Measurements from ENCODE around the gene SH3BGR. TPM values are rescaled to one million over a fixed set of nuclear protein-coding genes. Genes with fewer than 3 reads are reported as not detected.

Gene SH3BGR
- total and polyA plus RNA-seq, 2 donors from 2014 or later = 4.0 to 12.2 TPM

GRCh38 chr21:39552856-39553255 is 101.1 kb downstream of the SH3BGR start:
- intact Hi-C loops (cut with DNase I) = no loop called here

DNA sequence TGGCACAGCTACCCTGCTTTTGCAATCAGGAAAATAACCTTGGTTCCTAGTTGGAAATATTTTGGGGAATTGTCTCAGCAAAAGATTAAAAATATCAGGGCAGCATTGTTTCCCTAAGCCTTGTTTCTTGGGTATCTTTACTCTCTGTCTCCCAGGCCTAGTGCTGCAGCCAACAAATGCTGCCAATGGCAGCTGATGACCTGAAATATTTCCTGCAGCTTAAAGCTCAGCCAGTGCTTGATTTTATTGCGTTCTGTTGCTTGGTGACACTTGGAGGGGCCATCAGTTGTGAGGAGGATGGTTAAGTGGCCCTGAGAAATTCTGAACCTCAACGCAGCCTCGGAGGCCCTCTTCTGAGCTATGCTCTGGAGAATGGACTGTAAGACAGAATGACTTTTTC is 101.6 kb downstream of the SH3BGR start:
- intact Hi-C loops (cut with DNase I) = no loop called here
- Histone ChIP-seq H3K4me1 (ENCODE audit: control insufficient read depth in 2 of 3, insufficient read depth in 2 of 3, low read depth in 1 of 3, low read length in 3 of 3) (no peaks in the 10 kb centered on the region), H3K36me3 (ENCODE audit: control insufficient read depth in 2 of 3, insufficient read depth in 3 of 3, low read length in 3 of 3) (no peaks in the 10 kb centered on the region), H3K4me3 (ENCODE audit: low read length in 3 of 3) (no peak overlapping the region), H3K27ac (ENCODE audit: low read depth in 2 of 2, low read length in 2 of 2) (no peak overlapping the region), H3K9ac (ENCODE audit: low read length in 3 of 3) (no peak overlapping the region), H3K27me3 (ENCODE audit: control insufficient read depth, insufficient read depth, low read length) (no peaks in the 10 kb centered on the region), H3K9me3 (ENCODE audit: control insufficient read depth in 2 of 3, insufficient read depth in 1 of 3, low read length in 3 of 3) (peaks cover 0 to 2% (median 0%) of the 10 kb centered on the region in 3 donors)
- DNase-seq = no peak
- no peak for FAIRE-seq
- no peak for TF ChIP-seq CTCF (IDR thresholded peaks at IDR 0.05; ENCODE audit: borderline replicate concordance, extremely low read depth, insufficient read depth)

More at GRCh38 chr21:39552856-39553255, 101.1 kb downstream of the SH3BGR start:
- Histone ChIP-seq H3K9ac (ENCODE audit: low read length in 3 of 3) (no peak overlapping the region), H3K36me3 (ENCODE audit: control insufficient read depth in 2 of 3, insufficient read depth in 3 of 3, low read length in 3 of 3) (no peaks in the 10 kb centered on the region), H3K27ac (ENCODE audit: low read depth in 2 of 2, low read length in 2 of 2) (no peak overlapping the region), H3K4me1 (ENCODE audit: control insufficient read depth in 2 of 3, insufficient read depth in 2 of 3, low read depth in 1 of 3, low read length in 3 of 3) (no peaks in the 10 kb centered on the region), H3K4me3 (ENCODE audit: low read length in 3 of 3) (no peak overlapping the region), H3K27me3 (ENCODE audit: control insufficient read depth, insufficient read depth, low read length) (no peaks in the 10 kb centered on the region), H3K9me3 (ENCODE audit: control insufficient read depth in 2 of 3, insufficient read depth in 1 of 3, low read length in 3 of 3) (peaks cover 0 to 2% (median 0%) of the 10 kb centered on the region in 3 donors)
- no peak for TF ChIP-seq CTCF (IDR thresholded peaks at IDR 0.05; ENCODE audit: borderline replicate concordance, extremely low read depth, insufficient read depth)
- FAIRE-seq (no peak), DNase-seq (no peak)

DNA sequence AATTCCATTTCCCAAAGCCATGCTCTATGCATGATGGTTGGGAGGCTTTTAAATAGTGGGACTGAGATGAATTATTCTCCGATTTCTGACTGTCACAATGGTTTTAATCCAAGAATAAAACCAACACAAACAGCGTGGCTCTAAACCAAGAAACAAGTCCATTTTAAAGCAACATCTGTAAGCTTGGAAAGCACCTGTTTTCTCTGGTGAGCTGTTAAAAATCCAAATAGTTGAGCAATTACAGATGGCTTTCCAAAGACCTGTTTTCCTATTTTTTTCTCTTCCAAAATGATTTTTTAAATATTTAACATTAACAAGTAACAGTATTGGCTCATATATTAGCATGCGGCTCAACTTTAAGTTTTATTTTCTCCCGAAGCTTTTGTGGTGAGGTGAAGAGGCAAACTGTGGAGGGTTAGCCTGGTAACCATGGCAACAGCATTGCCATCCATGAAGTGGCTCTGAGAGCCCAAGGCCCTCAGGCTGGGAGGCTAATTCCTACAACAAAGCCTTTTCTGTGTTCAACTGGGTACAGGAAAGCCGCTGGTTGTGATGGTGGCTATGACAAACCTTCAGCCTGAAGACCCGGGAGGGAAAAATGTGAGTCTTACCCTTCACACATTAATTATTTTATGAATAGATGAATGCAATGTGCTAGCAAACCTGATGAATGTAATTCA is 104.3 kb downstream of the SH3BGR start:
- H3K4me3 ChIP-seq (ENCODE audit: low read length in 3 of 3) = no peak overlapping the region
- intact Hi-C loops (cut with DNase I) = no loop called here
- FAIRE-seq (no peak), DNase-seq (peak in 4 of 5 donors; percentile 41 to 62 (median 50))
- H3K27me3 ChIP-seq (ENCODE audit: control insufficient read depth, insufficient read depth, low read length) = no peaks in the 10 kb centered on the region
- no peak overlapping the region for H3K27ac ChIP-seq (ENCODE audit: low read depth in 2 of 2, low read length in 2 of 2)
- no peak for TF ChIP-seq CTCF (IDR thresholded peaks at IDR 0.05; ENCODE audit: borderline replicate concordance, extremely low read depth, insufficient read depth)
- H3K4me1 ChIP-seq (ENCODE audit: control insufficient read depth in 2 of 3, insufficient read depth in 2 of 3, low read depth in 1 of 3, low read length in 3 of 3) = no peaks in the 10 kb centered on the region
- H3K36me3 ChIP-seq (ENCODE audit: control insufficient read depth in 2 of 3, insufficient read depth in 3 of 3, low read length in 3 of 3) = no peaks in the 10 kb centered on the region
- peaks cover 0 to 2% (median 0%) of the 10 kb centered on the region in 3 donors for H3K9me3 ChIP-seq (ENCODE audit: control insufficient read depth in 2 of 3, insufficient read depth in 1 of 3, low read length in 3 of 3)
- no peak overlapping the region for H3K9ac ChIP-seq (ENCODE audit: low read length in 3 of 3)
